Left forelimb (tissue), 1 donor: ENCODE measurements around the gene NTN3.

Experiments used
- DNase-seq: peaks from one replicate; pipeline ENCODE4 v3.0.0-alpha.2; 2018; ENCODE audit warnings: low spot score

The NTN3 gene

DNA sequence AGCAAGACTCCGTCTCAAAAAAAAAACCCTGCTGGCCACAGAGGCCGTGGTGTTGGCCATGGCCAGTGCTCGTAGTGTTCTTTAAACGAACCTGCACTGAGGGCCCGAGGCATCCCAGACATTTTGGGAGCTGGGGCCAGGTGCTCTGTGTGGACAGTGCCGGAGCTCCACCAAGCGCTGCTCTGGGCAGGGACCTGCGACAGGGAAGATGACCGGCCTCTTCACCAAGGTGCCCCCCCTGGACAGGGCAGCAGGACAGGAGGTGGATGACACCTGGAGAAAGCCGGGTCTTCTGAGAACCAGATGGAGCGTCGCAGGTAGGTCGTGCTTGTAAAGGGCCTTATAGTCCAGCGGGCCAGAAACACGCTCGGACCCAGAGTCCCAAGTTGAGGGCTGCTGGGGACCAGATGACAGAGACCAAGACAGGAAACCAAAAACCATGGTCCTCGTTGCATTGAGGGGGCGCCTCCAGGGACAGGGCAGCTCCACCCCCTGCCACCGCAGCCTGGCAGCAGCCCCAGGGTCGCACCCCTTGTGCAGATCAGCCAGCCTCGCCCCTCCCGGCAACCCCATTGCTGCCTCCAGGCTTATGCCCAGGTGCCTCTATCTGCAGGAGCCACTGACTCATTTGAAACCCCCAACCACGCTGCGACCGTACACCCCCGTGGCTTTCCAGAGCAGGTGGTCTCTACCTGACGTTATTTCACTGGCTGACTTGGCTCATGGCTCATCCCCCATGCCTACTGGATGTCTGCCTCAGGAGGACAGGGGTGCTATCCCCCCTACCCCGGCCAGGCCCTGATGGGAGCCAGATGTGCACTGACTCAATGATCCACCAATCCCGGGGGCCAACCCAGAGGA lies 4.2 kb upstream of the NTN3 start:
- no peak for DNase-seq

DNA sequence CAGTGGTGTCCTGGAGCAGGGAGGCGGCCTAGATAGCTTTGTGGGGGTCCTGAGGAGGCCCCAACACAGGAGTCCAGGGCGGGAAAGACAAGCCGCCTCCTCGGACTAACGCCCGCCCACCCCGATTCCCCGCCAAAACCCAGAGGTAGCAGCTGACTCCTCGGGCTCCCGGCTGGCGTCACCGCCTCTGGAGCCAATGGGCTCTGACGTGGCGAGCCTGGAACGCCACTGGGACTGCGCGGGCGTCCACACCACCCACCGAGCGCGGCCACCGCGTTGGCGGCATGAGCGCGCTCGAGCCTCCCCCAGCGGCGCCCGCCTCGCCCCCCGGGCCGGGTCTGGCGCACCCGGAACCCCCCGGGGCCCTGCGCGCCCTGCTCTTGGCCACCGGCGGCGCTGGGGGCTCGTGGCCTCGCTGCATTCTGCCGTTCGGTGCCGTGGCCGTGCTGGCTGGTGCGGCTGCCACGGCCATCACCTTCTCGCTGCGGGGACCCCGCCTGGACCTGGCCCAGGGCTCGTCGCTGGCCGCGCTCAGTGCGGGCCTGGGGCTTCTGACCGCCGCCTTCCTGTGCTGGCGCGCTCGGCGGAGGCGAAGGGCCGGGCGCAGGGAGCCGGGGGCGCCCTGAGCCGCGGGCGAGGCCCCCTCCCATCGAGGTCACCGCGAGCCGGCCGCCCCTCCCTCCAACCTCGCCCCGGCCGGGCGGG lies 3.4 kb upstream of the NTN3 start:
- DNase-seq, result peak; percentile 87

DNA sequence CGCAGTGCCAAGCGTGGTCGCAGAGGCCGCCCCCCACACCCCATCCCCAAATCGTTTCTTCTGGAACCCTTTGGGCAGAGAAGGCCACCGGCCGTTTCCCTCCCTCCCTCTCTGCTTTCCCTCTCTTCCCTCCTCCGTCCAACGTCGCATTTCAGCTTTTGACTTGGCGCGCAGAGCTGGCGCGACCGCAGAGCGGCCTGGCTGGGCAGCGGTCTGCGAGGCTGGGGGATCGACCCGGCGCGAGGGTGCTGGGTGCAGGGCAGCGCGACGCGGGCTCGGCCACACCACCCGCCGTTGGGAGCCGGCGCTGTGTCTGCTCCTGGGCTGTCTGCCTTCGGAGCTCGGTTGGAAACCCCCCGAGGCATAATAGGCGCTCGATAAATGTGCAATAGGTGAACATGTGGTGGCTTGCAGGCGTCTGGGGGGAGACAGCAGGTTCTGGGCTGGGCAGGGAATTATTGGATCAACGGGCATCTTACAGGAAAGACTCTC lies 2.8 kb upstream of the NTN3 start:
- no peak for DNase-seq

DNA sequence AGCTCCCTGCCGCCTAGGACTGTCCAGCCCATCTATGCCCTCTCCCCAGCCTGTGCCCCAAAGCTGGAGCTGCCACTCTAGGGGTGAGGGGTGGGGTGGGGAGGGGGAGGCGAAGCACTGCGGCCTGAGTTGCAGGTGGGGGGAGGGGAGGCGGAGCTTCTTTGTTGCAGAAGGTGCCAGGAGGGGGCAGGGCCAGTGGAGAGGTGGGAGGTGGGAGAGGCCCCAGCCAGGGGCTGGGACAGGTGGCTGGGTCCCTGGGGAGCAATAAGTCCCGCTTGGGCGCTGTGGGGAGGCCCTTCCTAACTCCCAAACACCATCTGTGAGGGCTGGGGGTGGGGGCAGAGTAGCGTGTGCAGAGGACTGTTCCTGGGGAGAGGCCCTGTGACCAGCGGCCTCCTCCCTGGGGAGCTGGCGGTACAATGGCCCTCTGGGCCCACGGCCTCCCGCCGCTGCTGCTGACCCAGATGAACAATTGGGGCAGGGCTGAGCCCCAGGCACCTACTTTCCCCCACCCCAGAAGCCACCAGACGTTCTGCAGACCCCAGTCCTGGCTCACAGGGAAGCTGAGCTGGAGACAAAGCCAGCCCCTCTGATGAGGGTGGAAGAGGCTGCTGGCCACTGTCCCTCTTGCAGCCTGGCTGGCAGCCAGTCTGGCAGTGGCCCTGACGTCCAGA lies 2.2 kb upstream of the NTN3 start:
- no peak for DNase-seq

DNA sequence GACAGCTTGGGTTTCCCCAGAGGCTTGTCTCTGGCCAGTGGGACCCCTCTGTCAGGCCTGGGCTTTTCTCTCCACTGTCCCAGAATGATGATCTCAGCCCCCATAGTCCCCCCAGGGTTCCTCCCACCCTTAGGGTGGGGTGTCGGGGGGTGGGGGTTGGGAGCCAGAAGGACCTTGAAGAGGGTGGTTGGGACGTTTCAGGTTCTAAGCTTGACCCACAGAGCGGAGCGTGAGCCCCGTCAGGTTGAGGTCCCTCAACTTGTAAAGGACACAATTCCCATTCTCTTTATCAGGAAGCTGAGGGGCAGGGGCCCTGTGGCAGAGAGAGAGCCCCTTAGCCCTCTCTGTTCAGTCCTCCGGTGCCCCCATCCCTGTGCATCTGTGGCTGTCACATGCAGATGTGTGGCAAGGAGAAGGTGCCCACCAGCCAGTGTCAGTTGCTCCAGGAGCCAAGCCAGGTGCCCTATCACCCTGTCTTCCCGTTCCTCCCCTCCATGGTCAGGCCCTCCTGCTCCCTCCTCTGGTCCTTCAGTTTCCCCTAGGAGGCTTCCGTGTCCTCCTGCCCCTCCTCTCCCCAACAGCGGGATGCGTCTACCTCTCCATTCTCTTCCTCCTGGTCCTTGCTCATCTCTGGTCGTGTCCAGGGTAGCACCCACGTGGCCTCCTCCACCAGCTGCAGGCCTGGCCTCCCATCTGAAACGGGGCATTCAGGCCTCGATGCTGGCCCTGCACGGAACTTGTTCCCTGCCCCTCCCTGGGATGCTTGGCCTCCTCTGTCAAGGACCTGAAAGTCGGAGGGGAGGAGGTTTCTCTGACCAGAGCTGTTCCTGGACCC lies 1.5 kb upstream of the NTN3 start:
- DNase-seq, result no peak

DNA sequence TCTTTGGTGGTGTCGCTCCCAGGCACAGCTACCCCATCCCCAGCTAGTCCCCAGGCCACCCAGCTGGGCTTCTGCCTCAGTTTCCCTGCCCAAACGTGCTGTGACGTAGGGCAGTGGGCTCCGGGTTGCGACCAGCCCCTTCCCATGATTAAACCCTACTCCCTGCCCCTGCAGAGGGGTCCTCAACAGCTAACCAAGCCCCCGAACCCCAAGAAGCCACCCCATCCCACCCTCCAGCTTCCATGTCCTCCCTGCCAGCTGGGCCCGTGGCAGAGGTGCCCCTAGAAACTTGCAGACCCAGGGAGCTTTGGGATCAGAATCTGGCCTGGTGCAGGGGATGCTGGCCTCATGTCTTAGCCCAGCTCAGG lies 879 bp upstream of the NTN3 start:
- DNase-seq, result no peak

DNA sequence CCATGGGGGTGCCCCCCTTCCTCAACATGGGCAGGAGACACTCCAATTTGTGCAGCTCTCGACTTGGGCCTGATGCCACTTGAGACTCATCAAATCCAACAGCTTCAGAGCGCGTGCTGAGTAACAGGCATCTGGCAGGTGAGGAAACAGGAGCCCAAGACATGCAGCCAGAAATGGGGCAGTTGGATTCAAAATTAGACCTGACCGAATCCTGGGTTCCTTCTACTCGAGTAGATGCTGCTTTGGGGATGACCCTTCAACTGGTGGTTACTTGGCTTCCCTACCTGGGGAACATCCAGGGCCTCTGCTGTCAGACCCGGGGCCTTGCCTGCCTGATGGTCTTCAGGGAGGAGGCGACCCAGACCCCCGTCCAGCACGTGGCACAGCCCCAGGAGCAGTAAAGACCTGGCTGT lies 488 bp upstream of the NTN3 start:
- no peak for DNase-seq

DNA sequence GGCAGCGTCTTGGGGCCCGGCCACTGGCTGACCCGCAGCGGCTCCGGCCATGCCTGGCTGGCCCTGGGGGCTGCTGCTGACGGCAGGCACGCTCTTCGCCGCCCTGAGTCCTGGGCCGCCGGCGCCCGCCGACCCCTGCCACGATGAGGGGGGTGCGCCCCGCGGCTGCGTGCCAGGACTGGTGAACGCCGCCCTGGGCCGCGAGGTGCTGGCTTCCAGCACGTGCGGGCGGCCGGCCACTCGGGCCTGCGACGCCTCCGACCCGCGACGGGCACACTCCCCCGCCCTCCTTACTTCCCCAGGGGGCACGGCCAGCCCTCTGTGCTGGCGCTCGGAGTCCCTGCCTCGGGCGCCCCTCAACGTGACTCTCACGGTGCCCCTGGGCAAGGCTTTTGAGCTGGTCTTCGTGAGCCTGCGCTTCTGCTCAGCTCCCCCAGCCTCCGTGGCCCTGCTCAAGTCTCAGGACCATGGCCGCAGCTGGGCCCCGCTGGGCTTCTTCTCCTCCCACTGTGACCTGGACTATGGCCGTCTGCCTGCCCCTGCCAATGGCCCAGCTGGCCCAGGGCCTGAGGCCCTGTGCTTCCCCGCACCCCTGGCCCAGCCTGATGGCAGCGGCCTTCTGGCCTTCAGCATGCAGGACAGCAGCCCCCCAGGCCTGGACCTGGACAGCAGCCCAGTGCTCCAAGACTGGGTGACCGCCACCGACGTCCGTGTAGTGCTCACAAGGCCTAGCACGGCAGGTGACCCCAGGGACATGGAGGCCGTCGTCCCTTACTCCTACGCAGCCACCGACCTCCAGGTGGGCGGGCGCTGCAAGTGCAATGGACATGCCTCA lies 773 bp downstream of the NTN3 start:
- DNase-seq, result no peak

DNA sequence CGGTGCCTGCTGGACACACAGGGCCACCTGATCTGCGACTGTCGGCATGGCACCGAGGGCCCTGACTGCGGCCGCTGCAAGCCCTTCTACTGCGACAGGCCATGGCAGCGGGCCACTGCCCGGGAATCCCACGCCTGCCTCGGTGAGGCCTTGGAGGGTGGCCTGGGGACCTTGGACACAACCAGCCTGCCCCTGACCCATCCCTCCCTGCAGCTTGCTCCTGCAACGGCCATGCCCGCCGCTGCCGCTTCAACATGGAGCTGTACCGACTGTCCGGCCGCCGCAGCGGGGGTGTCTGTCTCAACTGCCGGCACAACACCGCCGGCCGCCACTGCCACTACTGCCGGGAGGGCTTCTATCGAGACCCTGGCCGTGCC lies 1.4 kb downstream of the NTN3 start:
- DNase-seq, result no peak

DNA sequence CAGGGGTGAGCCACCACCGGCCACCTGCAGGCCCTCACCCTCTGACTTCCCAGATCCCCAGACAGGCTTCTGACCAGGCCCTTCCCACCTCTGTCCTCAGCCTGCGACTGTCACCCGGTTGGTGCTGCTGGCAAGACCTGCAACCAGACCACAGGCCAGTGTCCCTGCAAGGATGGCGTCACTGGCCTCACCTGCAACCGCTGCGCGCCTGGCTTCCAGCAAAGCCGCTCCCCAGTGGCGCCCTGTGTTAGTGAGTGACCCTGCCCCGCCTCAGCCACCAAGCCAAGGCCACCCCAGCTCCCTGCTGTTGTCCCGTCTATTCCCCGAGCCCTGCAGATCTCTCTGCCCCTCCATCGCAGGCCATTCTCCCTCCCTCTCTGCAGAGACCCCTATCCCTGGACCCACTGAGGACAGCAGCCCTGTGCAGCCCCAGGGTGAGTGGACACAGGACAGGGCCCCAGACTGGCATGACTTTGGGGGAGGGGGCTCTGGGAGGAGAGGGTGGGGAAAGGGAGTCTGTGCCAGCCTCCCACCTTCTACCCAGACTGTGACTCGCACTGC lies 1.9 kb downstream of the NTN3 start:
- no peak for DNase-seq

DNA sequence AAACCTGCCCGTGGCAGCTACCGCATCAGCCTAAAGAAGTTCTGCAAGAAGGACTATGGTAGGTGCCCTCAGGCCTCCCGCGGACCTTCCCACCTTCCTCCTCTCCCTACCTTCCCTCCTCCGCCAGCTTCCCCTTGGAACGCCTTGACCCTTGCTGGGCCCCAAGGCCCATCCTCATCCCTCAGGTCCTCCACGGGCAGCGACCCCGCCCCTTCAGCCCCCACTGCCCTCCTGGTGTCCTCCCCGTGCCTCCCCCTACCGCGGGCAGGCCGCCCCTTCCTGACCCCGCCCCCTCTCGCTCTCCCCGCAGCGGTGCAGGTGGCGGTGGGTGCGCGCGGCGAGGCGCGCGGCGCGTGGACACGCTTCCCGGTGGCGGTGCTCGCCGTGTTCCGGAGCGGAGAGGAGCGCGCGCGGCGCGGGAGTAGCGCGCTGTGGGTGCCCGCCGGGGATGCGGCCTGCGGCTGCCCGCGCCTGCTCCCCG lies 2.4 kb downstream of the NTN3 start:
- no peak for DNase-seq

DNA sequence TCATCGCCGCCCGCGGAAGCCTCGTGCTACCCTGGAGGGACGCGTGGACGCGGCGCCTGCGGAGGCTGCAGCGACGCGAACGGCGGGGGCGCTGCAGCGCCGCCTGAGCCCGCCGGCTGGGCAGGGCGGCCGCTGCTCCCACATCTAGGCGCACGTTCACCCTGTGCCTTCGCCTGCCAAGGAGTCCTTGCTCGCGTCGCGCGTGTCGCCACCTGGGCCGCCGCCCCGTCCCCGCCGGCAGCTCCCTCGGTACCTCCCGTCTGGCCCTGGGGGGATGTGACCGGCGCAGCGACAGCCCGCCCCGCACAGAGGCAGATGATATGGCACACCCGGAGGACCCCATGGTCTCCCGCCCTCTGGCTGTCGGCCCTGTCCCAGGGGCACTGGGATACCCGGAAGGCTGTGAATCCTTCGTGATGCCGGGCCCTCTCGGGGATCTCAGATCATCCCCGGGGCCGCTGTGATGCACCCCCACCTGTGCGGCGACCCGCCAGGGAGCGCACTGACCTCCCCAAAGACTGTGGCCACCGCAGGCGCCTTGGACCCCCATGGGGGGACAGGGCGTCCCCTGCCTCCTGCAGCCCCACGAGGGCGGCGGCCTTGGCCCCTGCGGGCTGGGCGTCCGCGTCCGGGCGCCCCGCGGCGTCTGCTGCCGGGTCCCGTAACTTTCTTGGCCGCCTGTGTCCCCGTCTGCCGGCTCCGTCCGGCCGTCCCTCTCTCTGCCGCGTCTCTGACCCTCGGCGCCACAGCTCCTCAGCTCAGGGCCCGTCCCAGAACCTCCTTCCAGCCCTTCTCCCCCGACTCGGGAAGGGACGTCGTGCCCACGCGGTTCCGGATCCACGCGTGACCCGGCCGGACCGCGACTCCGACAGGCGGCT lies 3.1 kb downstream of the NTN3 start:
- no peak for DNase-seq

DNA sequence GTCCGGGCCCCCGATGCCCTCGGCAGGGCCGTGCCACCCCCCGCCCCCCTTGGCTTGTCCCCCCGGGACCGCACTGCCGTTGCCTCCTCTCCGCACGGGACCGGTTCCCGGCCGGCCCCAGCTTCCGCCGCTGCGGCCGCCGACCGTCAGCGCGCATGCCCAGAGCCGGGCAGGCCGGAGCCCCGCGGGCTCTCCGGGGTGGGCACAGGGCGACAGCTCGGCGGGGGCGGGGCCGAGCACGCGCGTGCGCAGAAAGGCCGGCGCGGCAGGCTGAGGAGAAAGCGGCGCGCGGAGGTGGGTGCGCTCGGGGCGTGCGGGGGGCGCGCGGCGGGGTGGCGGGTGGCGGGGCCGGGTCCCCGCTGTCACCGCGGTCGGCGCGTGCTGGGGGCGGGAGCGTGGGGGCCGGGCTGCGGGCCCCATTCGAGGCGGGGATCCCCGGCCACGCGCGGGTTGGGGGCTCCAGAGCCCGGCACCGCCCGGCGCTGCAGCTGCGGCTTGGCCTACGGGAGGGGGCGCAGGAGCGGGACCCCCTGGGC lies 3.8 kb downstream of the NTN3 start, which contains the start of gene TBC1D24:
TSS of gene TBC1D24 (plus strand) at position 251 of the 536 bp plus-strand sequence. CDS start 21,022 bp downstream, outside the sequence.
- peak; percentile 94 for DNase-seq

DNA sequence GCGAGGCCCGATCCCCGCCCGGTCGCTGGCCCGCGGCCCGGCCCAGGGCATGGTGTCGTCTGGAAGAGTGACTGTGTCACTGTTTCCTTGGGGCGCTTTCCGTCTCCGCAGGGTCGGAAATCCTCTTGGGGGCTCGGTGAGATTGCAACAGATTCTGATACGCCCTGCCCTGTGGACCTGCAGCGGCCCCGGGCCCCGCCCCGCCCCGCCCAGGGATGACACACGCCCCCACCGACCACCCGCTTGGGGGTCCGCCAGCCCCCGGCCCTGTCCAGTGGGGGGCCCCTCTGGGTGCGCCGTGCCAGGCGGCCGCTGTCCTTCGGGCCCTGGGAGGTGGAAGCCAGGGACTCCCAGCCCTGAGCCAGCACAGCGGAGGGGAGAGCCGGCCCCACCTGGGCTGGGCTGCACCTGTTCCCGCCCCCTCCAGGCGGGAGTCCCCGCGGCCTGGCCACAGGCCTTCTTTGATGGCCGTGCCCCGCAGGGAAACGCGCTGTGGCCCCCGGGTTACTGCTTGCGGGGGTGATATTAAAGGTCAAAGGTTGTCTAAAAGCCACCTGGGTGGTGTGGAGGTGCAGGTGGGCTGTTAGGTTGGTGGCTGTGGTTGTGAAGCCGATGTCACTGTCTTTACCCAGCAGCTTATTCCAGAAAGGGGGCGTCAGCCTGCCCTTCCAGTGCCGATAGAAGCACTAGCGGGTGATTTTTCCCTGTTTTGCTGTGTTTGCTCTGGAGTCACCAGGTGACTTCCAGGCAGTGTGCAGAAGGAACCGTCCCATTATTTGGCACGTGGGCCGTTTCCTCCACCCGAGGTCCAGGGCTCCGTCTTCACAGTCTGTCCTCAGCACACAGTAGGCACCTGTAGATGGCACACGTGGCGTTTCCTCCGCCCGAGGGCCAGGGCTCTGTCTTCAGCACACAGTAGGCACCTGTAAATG lies 4.6 kb downstream of the NTN3 start:
- no peak for DNase-seq

DNA sequence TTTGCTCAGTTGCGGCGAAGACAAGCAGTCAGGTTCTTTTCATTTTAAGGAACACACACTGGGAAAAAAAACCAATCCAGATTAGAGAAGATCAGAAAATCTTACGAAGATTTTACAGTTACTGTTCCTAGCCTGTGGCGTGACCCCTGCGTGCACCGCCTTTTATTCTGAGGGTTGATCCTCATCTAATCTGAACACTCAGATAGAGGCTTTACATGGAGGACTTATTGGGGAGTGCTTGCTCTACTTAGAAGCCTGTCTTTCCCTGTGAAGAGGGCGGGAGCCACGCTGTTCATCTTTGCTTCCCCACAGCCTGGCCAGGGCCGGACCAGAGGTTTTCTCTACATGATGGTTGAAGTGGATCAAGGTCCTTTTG lies 5.2 kb downstream of the NTN3 start:
- DNase-seq, result no peak

DNA sequence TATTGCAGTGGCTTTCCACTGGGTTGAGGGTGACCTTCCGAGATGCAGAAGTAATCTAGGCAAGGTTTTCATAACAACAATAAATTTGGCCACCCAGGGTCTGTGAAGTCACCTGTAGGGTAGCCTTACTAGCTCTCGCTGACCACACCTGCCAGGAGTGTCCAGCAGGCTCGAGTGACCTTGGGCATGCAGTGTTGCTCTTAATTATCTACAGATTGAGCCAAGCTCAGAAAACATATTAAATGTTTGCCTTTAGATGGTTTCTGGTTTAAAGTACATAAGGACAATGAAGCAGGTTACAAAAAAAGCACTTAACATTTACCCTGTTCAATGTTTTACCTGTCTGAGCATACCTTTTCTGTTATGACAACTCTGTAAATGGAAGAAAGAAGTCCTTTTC lies 5.6 kb downstream of the NTN3 start:
- no peak for DNase-seq

DNA sequence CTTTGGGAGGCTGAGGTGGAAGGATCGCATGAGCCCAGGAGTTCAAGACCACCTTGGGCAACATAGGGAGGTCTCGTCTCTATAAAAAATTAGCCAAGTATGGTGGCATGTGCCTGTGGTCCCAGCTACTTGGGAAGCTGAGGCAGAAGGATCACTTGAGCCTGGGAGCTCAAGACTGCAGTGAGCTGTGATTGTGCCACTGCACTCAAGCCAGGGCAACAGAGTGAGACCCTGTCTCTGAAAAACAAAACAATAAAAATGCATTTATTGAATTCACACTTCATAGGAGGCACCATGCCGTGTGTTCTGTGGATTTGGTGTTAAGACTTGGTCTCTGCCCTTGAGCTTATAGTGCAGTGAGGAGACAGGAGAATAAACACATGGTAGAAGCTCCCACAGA lies 6.2 kb downstream of the NTN3 start:
- DNase-seq, result no peak

DNA sequence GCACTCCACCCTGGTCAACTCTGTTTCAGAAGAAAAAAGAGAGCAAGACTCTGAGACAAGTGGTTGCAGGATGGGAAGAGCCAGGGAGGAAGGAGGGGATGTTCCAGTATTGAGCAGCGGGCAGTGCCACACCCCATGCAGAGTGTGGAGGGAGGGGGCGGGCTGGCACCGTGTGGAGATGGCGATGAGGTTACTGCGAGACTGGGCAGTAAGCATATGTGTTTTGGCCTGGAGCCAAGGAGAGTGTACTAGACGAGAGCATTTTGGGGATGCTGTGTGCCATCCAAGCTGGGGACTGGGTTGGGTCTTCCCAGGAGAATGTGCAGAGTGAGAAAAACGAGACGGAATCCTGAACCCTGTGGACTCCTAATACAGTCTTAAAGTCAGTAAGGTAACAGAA lies 7.2 kb downstream of the NTN3 start:
- no peak for DNase-seq
